H54 (cell line): Measurements from ENCODE around the gene MINDY3.
"Not testable (repeated sequence)": the region's sequence is repeated elsewhere in the genome, so short reads cannot be mapped to it uniquely, and the experiment has no call there.

Experiments used
- DNase-seq: peaks from one replicate; pipeline ENCODE4 v3.0.0; 2011; ENCODE audit warnings: low spot score, mixed read lengths; ENCODE audit not compliant: insufficient read length
- FAIRE-seq: peaks from 3 replicates; lab custom pipeline; 2011; peaks lifted over from hg19 to GRCh38; lab: Jason Lieb, UNC
- POLR2A ChIP-seq: IDR thresholded peaks from 2 replicates; pipeline ENCODE4 v1.6.1; 2011; ENCODE audit warnings: low read depth, mild to moderate bottlenecking, low read length

The MINDY3 gene

DNA sequence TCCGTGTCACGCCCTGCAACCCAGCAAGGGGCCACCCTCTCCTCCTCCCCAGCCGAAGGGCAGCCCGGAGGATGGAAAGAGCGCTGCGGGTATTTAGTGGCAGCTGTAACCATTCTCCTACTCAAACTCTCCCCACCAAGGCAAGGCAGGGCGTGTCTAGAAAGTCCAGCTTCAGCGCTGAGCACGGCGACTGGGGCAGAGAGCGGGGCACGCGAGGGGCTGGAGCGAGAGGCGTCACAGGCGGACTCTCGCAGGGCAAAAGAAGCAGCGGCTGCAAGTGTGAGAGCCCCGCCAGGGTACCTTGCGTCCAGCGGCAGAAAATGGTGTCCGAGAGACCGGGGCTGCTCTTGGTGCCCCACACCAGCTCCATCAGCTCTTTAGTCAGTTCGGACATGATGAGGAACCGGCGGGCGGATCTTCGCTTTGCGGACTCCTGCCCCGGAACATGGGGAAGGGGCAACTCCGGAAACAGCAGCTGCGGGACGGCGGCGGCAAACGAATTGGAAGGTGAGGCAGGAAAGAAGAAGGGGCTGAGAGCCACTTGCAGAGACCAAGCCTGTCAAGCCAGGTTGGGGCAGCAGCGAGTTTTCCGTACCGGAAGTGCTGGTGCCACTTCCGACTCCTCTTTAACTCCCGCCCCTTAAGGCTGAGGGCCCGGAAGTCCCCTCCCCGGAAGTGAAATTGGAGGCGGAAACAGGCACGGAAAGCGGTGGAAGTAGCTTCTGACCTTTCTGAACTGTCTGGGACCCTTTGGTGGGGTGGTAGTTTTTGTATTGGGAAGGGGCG, at the start of gene MINDY3:
TSS of gene MINDY3 (minus strand) at position 602 of the 786 bp plus-strand sequence. CDS start at position 394, 208 bp downstream.
- FAIRE-seq (peak; percentile 98), DNase-seq (peak; percentile 47)
- TF ChIP-seq POLR2A: peak; percentile 65

DNA sequence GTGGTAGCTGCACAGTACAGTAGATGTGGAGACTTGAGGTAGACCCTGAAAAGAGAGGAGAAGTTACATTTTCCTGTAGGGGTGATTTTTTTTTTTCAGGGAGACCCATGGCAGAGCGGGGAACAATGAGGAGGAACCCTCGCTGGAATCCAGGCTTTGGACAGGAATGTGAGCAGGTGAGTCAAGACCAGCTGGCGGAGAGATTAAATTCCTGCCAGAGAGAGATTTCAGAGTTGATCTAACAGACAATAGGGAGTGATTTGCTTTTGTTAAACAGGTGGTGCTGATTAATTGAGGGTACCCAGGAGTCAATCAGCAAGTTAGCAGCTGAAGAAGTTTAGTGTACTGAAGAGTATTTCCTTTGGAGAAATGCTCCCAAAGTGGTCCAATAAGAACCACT, 41.6 kb upstream of the MINDY3 start:
- DNase-seq (no peak), FAIRE-seq (no peak)
- TF ChIP-seq POLR2A: no peak

DNA sequence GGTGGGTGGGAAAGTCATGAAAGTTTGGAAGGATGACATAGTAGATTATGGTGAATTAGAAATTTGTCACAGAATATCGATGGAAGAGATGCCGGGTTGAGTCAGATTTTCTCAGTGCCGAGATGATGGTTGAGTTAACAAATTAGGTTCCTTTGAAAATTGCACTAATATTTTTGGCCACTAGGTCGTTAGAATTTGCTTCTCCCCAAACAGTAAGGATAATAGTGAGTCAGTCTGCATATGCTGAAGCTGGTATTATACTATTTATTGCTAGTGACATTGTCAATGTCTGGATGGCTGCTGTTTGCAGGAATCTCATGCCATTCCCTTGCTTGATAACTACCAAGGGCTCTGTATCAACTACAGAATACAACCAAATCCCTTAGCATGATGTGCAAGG, 37.7 kb upstream of the MINDY3 start:
- FAIRE-seq: peak; percentile 91
- TF ChIP-seq POLR2A: no peak
- peak; percentile 6 for DNase-seq

DNA sequence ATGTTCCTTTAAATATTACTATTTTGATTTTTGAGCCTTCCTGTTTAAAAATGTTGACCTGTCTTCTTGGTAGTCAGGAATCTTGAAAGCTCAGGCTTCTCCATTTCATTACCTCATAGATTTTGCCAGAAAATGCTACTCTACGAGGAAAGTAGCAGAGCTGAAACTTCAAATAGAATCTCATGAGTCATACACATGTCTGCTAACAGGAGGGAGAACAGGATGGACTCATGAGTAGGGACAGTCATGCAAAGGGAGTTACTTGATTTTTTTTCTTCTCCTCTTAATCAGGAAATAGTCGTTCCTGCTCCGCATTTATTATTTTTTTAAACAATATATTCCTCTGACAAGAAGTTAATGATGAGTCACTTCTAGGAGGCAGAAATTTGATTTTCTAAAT, 37.0 kb upstream of the MINDY3 start:
- no peak for TF ChIP-seq POLR2A
- no peak for DNase-seq
- peak; percentile 30 for FAIRE-seq

DNA sequence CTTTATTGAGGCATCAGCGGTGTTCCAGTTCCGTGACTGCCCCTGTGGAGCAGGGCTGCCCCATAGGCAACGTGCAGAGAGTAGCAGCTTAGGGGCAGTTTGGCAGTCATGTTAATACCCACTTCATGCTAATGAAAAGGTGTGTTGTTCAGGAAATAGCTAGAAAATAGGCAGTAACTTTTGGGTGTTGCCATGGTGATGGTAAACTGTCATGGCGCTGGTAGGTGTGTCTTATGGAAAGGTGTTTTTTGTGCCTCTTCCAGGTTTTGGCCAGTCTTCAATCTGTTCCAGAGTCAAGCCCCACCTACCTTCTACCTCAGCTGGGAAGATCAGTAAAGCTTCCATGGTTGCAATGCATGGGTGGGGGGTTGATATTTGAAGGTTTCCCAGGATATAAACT, 36.3 kb upstream of the MINDY3 start:
- no peak for FAIRE-seq

DNA sequence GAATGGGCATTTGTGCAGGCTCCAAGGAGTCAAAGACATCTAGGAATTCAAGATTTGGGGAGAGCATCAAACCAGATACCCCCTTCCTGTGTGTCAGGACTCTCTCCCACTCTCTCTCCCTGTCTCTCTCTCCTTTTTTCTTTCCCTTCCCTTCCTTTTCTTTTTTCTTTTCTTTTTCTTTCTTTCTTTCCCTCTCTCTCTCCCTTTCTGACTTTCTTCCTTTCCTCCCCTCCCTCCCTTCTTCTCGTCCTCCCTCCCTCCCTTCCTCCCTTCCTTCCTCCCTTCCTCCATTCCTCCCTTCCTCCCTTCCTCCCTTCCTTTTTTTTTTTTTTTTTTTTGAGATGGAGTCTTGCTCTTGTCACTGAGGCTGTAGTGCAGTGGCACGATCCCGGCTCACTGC, 24.1 kb upstream of the MINDY3 start:
- TF ChIP-seq POLR2A: no peak
- FAIRE-seq (no peak), DNase-seq (no peak)

More for the DNA sequence above, 36.3 kb upstream of the MINDY3 start:
- no peak for TF ChIP-seq POLR2A
- DNase-seq: no peak

DNA sequence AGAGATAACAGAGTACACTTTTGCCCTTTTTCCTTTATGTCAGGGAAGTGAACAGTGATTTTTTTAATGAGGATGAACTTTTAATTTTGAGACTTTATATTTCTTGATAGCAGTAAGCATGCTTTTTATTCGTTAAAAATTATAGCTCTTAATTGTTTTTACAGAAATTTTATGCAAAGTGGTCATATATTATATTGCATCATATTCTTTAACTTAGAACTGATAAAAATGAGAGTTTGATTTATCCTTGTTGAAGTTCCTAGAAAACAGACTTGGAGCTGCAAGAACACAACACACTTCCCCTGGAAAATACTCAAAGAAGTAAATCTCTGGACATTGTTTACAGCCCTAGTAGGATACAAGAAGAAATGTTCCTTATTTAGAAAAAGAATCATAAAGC, 21.2 kb upstream of the MINDY3 start:
- no peak for TF ChIP-seq POLR2A
- no peak for FAIRE-seq
- no peak for DNase-seq

DNA sequence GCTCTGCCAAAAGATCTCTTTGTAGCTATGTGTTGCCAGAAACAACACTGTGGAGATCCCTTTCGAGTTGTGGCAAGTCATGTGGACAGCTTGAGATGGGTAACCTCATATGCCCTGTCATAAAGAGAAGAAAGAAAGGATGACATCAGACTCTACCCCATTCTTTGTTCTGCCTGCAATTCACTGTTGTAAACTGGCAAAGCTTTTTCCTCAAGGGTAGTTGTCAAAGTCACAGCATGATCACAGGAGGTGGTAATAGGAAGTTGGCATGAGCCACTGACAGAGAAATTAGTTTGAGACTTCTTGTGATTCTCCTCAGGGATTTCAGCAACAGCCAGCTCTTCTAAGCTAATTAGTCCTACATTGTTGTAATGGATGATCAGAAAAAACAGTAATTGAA, 19.4 kb upstream of the MINDY3 start:
- no peak for DNase-seq
- no peak for TF ChIP-seq POLR2A
- no peak for FAIRE-seq

DNA sequence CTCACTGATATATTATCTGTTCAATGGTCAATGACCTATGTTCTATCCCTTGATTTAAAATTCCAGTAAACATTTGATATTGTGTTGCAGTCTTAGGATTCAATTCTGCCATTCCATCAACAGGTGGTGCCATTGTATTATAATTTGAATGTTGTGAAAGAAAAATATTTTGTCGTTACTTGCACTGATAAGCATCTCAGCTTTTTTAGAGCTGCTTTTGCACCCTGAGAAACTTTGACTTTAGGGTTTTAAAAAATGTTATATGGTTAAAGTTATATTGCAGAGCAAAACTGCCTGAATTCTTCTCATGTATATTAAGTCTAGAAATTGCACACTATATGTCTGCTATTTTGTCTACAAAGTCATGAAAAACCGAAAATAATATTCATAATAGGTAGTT, 18.8 kb upstream of the MINDY3 start:
- FAIRE-seq: peak; percentile 72
- TF ChIP-seq POLR2A: no peak
- DNase-seq: no peak

DNA sequence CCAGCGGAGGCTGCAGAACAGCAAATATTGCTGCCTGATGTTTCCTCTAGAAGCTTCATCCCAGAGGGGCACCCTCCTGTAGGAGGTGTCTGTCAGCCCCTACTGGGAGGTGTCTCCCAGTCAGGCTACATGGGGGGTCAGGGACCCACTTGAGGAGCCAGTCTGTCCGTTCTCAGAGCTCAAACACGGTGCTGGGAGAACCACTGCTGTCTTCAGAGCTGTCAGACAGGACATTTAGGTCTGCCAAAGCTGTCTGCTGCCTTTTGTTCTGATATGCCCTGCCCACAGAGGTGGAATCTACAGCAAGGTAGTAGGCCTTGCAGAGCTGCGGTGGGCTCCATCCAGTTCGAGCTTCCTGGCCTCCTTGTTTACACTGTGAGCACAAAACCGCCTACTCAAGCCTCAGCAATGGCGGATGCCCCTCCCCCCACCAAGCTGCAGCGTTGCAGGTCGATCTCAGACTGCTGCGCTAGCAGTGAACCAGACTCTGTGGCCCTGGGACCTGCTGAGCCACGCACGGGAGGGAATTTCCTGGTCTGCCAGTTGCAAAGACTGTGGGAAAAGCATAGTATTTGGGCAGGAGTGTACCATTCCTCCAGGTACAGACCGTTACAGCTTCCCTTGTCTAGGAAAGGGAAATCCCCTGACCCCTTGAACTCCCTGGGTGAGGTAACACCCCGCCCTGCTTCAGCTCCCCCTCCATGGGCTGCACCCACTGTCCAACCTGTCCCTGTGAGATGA, 17.7 kb upstream of the MINDY3 start:
- TF ChIP-seq POLR2A: no peak
- FAIRE-seq: no peak
- no peak for DNase-seq

DNA sequence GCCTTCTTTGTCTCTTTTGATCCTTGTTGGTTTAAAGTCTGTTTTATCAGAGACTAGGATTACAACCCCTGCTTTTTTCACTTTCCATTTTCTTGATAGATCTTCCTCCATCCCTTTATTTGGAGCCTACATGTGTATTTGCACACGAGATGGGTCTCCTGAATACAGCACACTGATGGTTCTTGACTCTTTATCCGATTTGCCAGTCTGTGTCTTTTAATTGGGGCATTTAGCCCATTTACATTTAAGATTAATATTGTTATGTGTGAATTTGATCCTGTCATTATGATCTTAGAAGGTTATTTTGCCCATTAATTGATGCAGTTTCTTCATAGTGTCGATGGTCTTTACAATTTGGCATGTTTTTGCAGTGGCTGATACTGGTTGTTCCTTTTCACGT, 16.0 kb upstream of the MINDY3 start:
- DNase-seq, FAIRE-seq: not testable (repeated sequence)

DNA sequence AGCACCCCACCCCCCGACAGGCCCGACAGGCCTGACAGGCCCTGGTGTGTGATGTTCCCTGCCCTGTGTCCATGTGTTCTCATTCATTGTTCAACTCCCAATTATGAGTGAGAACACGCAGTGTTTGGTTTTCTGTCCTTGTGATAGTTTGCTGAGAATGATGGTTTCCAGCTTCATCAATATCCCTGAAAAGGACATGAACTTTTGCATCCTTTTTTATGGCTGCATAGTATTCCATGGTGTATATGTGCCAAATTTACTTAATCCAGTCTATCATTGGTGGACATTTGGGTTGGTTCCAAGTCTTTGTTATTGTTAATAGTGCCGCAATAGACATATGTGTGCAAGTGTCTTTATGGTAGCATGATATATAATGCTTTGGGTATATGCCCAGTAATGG, 12.3 kb upstream of the MINDY3 start:
- FAIRE-seq, DNase-seq: not testable (repeated sequence)

DNA sequence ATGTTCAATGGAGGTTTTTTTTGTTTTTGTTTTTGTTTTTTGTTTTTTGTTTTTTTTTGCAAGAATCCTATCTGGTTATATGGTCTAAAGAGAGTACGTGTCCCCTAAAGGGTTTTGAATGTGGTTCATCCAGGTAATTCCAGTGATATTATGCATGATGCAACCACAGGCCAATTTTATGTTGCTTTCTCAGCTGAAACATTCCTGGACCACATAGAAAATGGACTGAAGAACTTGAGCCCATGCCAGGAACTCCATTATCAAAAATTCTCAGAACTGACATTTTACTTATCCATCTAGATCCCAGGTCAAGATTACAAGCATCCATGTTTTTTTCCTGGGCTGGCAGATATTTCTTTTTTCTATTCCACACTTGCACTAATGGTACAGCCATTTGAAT, 11.5 kb upstream of the MINDY3 start:
- TF ChIP-seq POLR2A: no peak
- FAIRE-seq (no peak), DNase-seq (no peak)

DNA sequence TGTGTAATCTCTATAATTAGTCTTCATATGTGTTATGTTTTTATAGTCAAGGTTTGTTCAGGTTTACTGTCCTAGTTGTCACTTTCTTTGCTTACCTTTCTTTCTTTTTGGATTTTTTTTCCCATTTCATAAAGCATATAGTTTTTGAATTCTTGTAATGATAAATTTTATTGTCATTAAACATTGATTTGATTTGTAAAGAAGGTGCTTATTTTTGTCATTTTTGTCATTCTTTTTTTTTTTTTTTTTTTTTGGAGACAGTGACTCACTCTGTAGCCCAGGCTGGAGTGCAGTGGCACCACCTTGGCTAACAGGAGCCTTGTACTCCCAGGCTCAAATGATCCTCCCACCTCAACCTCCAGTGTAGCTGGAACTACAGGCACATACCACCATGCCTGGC, 9.6 kb upstream of the MINDY3 start:
- FAIRE-seq: no peak
- no peak for DNase-seq
- TF ChIP-seq POLR2A: no peak

DNA sequence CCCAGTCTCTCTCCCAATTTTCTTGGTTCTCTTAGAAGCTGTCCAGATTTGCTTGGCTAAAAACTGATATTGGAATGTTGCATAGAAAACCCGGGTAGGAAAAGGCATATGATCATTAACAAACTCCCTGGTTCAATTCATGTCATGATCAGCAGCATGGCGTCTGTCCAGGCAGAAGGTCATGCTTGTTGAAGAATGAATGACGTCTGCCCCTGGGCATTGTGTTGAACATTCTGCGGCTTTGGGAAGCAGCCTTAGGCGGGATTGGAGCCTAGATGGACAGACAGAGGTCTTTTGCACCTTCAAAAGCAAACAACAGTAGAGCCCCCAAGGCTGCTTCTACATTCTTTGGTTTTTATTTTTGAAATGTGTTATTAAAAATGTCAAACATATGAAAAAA, 7.7 kb upstream of the MINDY3 start:
- TF ChIP-seq POLR2A: no peak
- FAIRE-seq: no peak
- no peak for DNase-seq

DNA sequence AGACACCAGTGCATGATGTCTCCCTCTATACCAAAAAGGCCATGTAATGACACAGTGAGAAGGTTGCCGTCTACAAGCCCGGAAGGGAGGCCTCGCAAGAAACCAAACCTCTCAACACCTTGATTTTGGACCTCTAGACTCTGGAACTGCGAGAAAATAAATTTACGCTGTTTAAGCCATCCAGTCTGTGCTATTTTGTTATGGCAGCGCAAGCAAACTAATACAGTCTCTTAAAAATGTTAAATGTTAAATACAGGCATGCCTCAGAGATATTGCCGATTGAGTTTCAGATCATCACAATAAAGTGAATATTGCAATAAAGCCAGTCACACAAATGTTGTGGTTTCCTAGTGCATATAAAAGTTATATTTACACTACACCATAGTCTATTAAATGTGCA, 5.0 kb upstream of the MINDY3 start:
- no peak for FAIRE-seq
- no peak for DNase-seq
- TF ChIP-seq POLR2A: no peak
